BE2C (cell line): ENCODE results near the gene LRP1. TPM values are rescaled to one million over a fixed set of nuclear protein-coding genes. Genes with fewer than 3 reads are reported as not detected.

Source experiments
- DNase-seq: peaks from one replicate; pipeline ENCODE4 v3.0.0-alpha.2; 2020
- H3K27me3 ChIP-seq: fragments of 250-450 bp; sonication (Bioruptor Pico); 2 replicates; pipeline ENCODE4 v1.5.1; 2020; ENCODE audit warnings: mild to moderate bottlenecking
- H3K36me3 ChIP-seq: fragments of 250-450 bp; sonication (Bioruptor Pico); 2 replicates; pipeline ENCODE4 v1.5.1; 2020; ENCODE audit warnings: mild to moderate bottlenecking
- H3K4me1 ChIP-seq: fragments of 250-450 bp; sonication (Bioruptor Pico); 2 replicates; pipeline ENCODE4 v1.5.1; 2020
- H3K4me3 ChIP-seq: 2 replicates; pipeline ENCODE4 v1.5.1; 2011; ENCODE audit warnings: low read depth, low read length
- H3K9me3 ChIP-seq: fragments of 250-450 bp; sonication (Bioruptor Pico); 2 replicates; pipeline ENCODE4 v1.5.1; 2020
- polyA plus RNA-seq: library from polyadenylated mRNA; unstranded; fragments of >200 nt; gene quantifications from one replicate; pipeline ENCODE4 v1.2.1, GENCODE V29; 2012; ENCODE audit warnings: low read depth, missing spikeins; ENCODE audit not compliant: insufficient read length, insufficient read depth
- TF ChIP-seq, protein P1 (sequence below): IDR thresholded peaks from 2 replicates; pipeline ENCODE4 v1.5.1; 2012; ENCODE audit warnings: mild to moderate bottlenecking, low read depth, low read length

LRP1 gene
- 6.4 TPM for polyA plus RNA-seq

DNA sequence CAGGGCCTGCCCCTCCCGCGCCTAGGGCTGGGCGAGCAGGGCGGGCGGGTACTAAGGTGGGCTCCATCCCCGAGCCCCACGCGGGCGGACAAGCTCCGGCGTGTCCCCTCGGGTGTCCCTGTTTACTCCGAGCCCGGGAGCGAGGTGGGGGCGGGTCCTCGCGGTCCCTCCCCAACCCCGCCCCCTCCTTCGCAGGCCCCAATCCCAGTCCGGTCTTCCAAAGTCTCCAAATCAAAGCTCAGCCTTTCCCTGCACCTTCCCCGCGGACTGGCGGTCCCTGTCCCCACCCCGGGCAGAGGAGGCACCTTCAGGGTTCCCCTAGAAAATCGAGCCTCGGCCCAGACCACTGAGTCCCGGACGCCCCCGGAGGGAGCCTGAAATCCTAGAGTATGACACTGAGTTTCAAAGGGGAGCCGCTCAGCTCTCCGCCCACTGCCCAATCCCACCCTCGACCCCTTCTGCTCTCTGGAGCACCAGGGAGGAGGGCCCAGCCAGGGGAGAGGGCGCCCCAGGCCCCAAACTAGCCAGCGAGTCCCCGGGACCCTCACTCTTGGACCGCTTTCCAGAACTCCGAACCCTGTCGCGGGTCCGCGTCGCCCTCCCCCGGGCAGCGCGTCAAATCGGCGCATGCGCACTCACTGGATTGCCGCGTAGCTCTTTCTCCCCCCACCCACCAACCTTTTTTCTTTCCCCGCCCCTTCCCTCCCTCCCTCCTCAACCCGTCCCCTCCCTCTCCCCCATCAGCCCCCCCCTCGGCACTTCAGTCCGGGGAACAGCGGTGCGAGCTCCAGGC lies at the start of gene LRP1:
Gene LRP1 (plus strand): TSS at position 758 of the 793 bp plus-strand sequence. CDS start 482 bp downstream, outside the sequence.
- TF ChIP-seq, protein P1, sequence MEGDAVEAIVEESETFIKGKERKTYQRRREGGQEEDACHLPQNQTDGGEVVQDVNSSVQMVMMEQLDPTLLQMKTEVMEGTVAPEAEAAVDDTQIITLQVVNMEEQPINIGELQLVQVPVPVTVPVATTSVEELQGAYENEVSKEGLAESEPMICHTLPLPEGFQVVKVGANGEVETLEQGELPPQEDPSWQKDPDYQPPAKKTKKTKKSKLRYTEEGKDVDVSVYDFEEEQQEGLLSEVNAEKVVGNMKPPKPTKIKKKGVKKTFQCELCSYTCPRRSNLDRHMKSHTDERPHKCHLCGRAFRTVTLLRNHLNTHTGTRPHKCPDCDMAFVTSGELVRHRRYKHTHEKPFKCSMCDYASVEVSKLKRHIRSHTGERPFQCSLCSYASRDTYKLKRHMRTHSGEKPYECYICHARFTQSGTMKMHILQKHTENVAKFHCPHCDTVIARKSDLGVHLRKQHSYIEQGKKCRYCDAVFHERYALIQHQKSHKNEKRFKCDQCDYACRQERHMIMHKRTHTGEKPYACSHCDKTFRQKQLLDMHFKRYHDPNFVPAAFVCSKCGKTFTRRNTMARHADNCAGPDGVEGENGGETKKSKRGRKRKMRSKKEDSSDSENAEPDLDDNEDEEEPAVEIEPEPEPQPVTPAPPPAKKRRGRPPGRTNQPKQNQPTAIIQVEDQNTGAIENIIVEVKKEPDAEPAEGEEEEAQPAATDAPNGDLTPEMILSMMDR: no peak
- H3K36me3 ChIP-seq: no peaks in the 10 kb centered on the region
- DNase-seq: peak; percentile 81
- peaks cover 5% of the 10 kb centered on the region; the same call in 1 of the 2 replicates for H3K4me1 ChIP-seq
- no peaks in the 10 kb centered on the region for H3K9me3 ChIP-seq
- H3K27me3 ChIP-seq: no peaks in the 10 kb centered on the region
- peak within 1 kb of the TSS; percentile 87 for H3K4me3 ChIP-seq

GRCh38 chr12:57078519-57079404 lies 49.5 kb upstream of the LRP1 start, which contains the start of gene NEMP1:
Gene NEMP1, minus strand, starts transcription at chr12:57078791. Its CDS starts 46 bp downstream, at chr12:57078745.
- TF ChIP-seq, protein P1: no peak
- Histone ChIP-seq H3K4me3 (peak within 1 kb of the TSS; percentile 90), H3K36me3 (no peaks in the 10 kb centered on the region), H3K9me3 (no peaks in the 10 kb centered on the region), H3K27me3 (no peaks in the 10 kb centered on the region), H3K4me1 (no peaks in the 10 kb centered on the region)
- peak; percentile 98 for DNase-seq

GRCh38 chr12:57079821-57080220 lies 48.5 kb upstream of the LRP1 start:
- H3K9me3 ChIP-seq: no peaks in the 10 kb centered on the region
- no peaks in the 10 kb centered on the region for H3K4me1 ChIP-seq
- no peak overlapping the region for H3K4me3 ChIP-seq
- TF ChIP-seq, protein P1: no peak
- no peak for DNase-seq
- H3K27me3 ChIP-seq: no peaks in the 10 kb centered on the region
- H3K36me3 ChIP-seq: no peaks in the 10 kb centered on the region

DNA sequence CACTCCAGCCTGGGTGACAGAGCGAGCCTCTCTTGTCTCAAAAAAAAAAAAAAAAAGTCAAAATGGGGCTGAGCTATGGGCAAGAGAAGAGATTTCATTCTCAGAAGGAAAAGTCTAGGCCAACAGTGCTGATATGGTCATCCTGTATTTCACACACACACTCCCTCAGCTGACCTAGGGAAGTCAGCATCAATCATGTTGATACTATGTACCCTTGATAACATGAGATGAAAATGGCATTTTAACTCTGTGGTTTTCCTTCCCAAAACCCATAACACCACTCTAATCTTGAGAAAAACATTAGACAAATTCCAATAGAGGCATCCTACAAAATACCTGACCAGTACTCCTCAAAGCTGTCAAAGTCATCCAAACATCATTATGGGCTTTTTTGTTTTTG lies 47.4 kb upstream of the LRP1 start:
- Histone ChIP-seq H3K9me3 (no peaks in the 10 kb centered on the region), H3K27me3 (no peaks in the 10 kb centered on the region), H3K4me1 (peaks cover 6% of the 10 kb centered on the region), H3K36me3 (no peaks in the 10 kb centered on the region), H3K4me3 (no peak overlapping the region)
- DNase-seq: no peak
- TF ChIP-seq, protein P1: no peak

DNA sequence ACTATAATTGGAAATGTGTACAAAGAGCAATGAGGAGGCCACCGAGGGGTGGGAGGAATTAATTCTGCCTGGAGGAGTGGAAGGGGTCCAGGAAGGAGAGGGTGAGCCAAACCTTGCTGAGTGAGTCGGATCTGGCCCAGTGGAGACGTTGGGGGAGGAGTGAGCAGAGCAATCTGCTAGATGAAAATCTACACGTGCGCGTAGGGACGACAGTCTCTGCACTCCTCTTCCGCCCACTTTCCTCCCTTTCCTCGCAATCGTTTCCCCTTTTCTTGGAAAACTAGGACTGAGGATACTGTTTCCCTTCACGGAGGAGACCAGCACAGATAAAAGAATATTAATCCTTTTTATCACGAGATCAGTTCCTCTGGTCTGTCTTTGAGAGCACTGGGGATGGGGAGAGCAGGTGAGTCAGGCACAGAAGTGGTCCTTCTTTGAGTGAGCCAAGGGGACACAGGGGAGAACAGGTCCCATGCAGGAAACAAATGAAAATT lies 42.2 kb upstream of the LRP1 start:
- Histone ChIP-seq H3K4me1 (peaks cover 14% of the 10 kb centered on the region), H3K9me3 (no peaks in the 10 kb centered on the region), H3K36me3 (no peaks in the 10 kb centered on the region), H3K4me3 (peak overlapping the region; percentile 90), H3K27me3 (no peaks in the 10 kb centered on the region)
- DNase-seq: peak; percentile 52
- TF ChIP-seq, protein P1: no peak
